Heart left ventricle (tissue), 13 donors: ENCODE data around the gene NCOA4.

Source experiments
- CTCF ChIP-seq, 12 donors: fragments of 200-600 bp; sonication (generic) in 4 of 12; IDR thresholded peaks; one replicate each; pipeline versions ENCODE4 v1.5.0 to v1.8.0; 2018 to 2022; ENCODE audit warnings: antibody characterized with exemption in 12 of 12, mild to moderate bottlenecking in 5 of 12
- POLR2A ChIP-seq, 2 donors: fragments of 450-650 bp; IDR thresholded peaks; one replicate each; pipeline ENCODE4 v1.6.1; 2017; ENCODE audit warnings: antibody characterized with exemption in 2 of 2, mild to moderate bottlenecking in 2 of 2, moderate library complexity in 2 of 2
- donor health status: ischemic (EF 13 %, LVEDD 7.1; RV severe dilation, severe dysfunction).
- donor health status: DM: no; HTN: yes; CAD: no.
- donor health status: DM: no; HTN: no; CAD: no.
- donor health status: ischemic (EF 25% LVEDD 6.9; RV normal size, moderate dysfunction).
- donor health status: ischemic (EF 25% LVEDD 5.7; RV mildly dilated, moderate dysfunction).
- donor health status: ischemic (EF 35%, LVEDD 5.7; RV mildly dilated, moderate dysfunction).
- donor health status: nonischemic (EF 11% LVEDD 7.7; RV severe dilation, severe dysfunction).
- donor health status: DM: yes; HTN: yes; CAD: no.
- donor health status: PGD.
- donor health status: ischemic (EF 29% LVEDD 5.4; RV normal size, mild dysfunction).
- donor health status: nonischemic (EF 23%, LVEDD 6.1; RV moderate dilation, normal function).

- TF ChIP-seq CTCF (IDR thresholded peaks at IDR 0.05) (no peak), POLR2A (IDR thresholded peaks at IDR 0.05) (no peak)
These were observed 15.6 kb downstream of the NCOA4 start for GRCh38 chr10:46014683-46015405.
